DND-41 (cell line): Measurements from ENCODE around the gene SPI1.

ENCODE experiments used
- EZH2 ChIP-seq: IDR thresholded peaks from 3 replicates; pipeline ENCODE4 v1.6.1; 2012; ENCODE audit warnings: borderline replicate concordance, low read depth, mild to moderate bottlenecking, moderate library complexity, low read length, inconsistent platforms; ENCODE audit not compliant: severe bottlenecking
- TF ChIP-seq, protein P1 (sequence below): IDR thresholded peaks from 2 replicates; pipeline ENCODE4 v1.5.1; 2012; ENCODE audit warnings: borderline replicate concordance, low read length, moderate library complexity, mild to moderate bottlenecking; ENCODE audit not compliant: poor library complexity, severe bottlenecking; ENCODE audit errors: extremely low read depth

GRCh38 chr11:47348131-47348802 lies 30.1 kb downstream of the SPI1 start:
- TF ChIP-seq, protein P1, sequence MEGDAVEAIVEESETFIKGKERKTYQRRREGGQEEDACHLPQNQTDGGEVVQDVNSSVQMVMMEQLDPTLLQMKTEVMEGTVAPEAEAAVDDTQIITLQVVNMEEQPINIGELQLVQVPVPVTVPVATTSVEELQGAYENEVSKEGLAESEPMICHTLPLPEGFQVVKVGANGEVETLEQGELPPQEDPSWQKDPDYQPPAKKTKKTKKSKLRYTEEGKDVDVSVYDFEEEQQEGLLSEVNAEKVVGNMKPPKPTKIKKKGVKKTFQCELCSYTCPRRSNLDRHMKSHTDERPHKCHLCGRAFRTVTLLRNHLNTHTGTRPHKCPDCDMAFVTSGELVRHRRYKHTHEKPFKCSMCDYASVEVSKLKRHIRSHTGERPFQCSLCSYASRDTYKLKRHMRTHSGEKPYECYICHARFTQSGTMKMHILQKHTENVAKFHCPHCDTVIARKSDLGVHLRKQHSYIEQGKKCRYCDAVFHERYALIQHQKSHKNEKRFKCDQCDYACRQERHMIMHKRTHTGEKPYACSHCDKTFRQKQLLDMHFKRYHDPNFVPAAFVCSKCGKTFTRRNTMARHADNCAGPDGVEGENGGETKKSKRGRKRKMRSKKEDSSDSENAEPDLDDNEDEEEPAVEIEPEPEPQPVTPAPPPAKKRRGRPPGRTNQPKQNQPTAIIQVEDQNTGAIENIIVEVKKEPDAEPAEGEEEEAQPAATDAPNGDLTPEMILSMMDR, result no peak
- TF ChIP-seq EZH2, result no peak
